HL-60 (cell line): Measurements from ENCODE around the gene CTNNA2.

Experiments
- CTCF ChIP-seq: IDR thresholded peaks from one replicate; pipeline ENCODE4 v1.5.1; 2011; ENCODE audit warnings: low read length, control low read depth, inconsistent platforms; ENCODE audit not compliant: insufficient read depth
- POLR2AphosphoS5 ChIP-seq: IDR thresholded peaks from 2 replicates; pipeline ENCODE4 v1.6.1; 2012; ENCODE audit warnings: low read depth
- REST ChIP-seq: IDR thresholded peaks from 2 replicates; pipeline ENCODE4 v1.6.1; 2012; ENCODE audit warnings: low read depth; ENCODE audit not compliant: insufficient replicate concordance

- TF ChIP-seq CTCF (no peak), REST (no peak), POLR2AphosphoS5 (no peak)
These were observed 91.9 kb downstream of the CTNNA2 start for GRCh38 chr2:79604748-79605147.
